GM12872 (cell line): ENCODE data around the gene LRRFIP2.

Experiments
- TF ChIP-seq, protein P1 (sequence below): IDR thresholded peaks from 3 replicates; pipeline ENCODE4 v1.5.1; 2011; ENCODE audit warnings: low read depth, mild to moderate bottlenecking, low read length, moderate library complexity; ENCODE audit not compliant: insufficient read depth

The LRRFIP2 gene

DNA sequence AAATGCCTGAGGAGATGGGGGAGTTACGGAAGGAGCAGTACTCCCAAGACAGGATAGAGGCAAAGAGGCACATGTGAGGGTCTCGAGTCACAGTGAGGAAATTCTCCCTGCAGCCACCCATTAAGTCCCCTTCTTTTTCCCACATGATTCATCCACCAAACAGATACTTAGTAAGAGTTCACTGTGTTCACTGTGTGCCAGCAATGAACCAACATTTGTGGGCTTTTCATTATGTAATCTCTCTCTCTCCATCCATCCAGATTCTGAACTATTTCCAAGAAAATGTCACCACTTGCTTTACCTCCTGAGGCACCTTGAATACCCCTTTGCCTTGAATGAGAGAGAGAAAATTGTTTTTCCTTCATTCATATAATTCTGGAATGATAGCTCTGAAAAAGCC is 24.6 kb upstream of the LRRFIP2 start:
- TF ChIP-seq, protein P1, sequence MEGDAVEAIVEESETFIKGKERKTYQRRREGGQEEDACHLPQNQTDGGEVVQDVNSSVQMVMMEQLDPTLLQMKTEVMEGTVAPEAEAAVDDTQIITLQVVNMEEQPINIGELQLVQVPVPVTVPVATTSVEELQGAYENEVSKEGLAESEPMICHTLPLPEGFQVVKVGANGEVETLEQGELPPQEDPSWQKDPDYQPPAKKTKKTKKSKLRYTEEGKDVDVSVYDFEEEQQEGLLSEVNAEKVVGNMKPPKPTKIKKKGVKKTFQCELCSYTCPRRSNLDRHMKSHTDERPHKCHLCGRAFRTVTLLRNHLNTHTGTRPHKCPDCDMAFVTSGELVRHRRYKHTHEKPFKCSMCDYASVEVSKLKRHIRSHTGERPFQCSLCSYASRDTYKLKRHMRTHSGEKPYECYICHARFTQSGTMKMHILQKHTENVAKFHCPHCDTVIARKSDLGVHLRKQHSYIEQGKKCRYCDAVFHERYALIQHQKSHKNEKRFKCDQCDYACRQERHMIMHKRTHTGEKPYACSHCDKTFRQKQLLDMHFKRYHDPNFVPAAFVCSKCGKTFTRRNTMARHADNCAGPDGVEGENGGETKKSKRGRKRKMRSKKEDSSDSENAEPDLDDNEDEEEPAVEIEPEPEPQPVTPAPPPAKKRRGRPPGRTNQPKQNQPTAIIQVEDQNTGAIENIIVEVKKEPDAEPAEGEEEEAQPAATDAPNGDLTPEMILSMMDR: no peak

DNA sequence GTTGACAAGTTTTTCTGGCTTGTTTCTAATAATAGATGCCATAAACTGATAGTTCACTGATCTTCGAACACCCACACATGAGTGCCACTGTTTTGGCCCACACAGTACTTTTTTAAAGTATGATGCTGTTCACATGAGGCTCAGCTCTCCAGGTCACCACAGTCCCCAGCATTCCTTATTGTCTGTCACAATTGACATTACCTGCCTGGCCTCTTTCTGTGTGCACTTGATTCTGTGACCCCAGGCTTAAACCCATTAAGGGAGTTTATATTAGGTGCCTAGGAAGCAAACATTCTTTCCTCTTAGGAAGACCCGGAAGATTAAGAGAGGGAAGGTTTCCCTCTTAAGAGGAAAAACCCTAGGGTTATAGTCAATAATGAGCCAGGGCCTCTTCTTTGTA is 24.2 kb upstream of the LRRFIP2 start:
- TF ChIP-seq, protein P1: no peak

DNA sequence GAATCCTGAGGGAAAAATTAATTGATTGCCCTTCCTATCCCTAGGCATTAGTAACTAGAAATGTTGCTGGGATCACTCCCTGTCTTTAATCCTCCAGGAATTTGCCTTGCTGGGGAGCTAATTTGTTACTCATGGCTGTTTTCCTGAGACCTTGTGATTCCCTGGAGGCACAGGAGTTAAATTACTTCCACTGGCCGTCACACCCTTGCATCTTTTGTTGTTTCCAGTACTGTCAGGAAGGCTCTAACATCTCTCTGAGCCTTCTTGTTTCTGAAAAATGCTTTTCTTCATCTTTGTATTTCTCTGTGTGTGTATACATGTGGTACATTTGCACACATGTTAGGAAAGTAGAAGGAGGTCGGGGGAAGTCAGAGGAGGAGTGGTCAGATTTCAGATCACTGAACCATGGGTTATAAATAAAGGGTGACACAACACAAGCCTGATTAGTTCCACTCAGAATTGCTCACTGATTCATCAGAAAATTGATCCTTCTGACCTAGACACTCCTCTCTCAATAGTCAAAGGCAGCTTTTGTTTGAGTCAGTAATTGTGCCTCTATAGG is 23.5 kb upstream of the LRRFIP2 start:
- TF ChIP-seq, protein P1: no peak

DNA sequence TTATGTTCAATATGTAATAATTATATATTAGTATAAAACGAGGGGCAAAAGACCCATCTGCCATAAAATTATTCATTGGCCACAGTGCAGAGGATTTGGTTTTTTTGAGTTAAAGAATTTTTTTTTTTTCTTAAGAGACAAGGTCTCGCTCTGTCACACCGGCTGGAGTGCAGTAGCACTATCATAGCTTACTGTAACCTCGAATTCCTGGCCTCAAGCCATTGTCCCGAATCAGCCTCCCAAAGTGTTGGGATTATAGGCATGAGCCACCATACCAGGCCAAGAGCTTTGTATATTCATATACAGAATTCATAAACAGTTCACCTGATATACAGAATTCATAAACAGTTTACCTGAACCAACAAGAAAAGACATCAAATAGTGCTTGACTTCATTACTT is 20.2 kb upstream of the LRRFIP2 start:
- TF ChIP-seq, protein P1: no peak

DNA sequence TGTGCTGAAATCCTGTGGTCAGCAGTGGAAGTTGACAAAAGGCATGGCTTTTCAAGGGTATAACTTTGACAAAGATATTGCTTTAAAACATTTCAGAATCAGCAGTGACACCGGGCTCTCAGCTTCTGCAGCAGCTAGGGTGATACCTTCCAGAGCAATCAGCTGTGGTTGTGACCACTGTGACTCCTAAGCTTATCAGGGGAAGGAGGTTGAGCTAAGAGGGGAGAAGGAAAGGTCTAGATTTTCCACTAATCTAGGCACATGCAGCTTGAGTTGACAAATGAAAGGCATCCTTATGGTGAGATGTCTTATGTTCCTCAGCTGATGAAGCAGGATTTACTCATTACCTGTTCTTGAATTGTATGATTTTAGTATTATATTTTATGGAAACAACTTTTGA is 16.3 kb upstream of the LRRFIP2 start:
- TF ChIP-seq, protein P1: no peak

DNA sequence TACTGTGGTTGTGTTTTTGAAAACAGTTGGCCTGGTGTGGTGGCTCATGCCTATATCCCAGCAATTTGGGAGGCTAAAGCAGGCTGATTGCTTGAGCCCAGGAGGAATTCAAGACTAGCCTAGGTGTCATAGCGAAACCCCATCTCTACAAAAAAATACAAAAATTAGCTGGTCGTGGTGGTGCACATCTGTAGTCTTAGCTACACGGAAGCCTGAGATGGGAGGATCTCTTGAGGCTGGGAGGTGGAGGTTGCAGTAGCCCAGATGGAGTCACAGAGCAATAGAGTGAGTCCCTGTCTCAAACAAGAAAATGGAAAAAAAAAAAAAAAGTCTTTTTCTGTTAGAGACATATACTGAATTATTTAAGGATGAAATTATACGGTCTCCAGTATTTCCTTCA is 14.7 kb upstream of the LRRFIP2 start:
- TF ChIP-seq, protein P1: no peak

DNA sequence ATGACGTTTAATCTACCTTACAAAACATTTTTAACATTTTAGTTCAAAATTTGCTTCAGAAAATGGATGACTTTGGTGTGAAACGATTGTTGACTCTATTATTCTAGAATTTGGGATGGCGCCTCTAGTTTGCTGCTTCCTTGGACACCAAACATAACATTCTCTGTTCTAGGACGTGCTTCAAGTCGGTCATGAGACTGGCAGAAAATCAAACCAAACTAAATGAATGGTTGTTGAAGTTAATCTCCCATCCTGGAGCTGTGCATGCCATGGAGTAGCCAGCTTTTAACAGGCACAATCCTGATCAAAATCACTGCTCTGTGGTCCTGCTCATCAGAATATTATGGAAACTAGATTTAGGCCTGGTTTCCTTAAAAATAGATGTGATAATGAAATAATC is 9.6 kb upstream of the LRRFIP2 start:
- TF ChIP-seq, protein P1: no peak
